HG02981 (cell line): Measurements from ENCODE around the gene OR4A16.

Experiments used
- ATAC-seq: cut with Tn5 transposase; IDR thresholded peaks from one replicate; pipeline ENCODE4 v1.9.1; 2021; ENCODE audit warnings: mild to moderate bottlenecking, moderate library complexity; ENCODE audit not compliant: unreplicated experiment

OR4A16 gene

GRCh38 chr11:55342901-55343300, at the start of gene OR4A16:
Gene OR4A16, plus strand, starts transcription at chr11:55343201. Its CDS starts 0 bp downstream, at chr11:55343201.
- ATAC-seq: no peak

- no peak for ATAC-seq
These were observed 18.5 kb upstream of the OR4A16 start for GRCh38 chr11:55324500-55324899.

GRCh38 chr11:55345306-55345705, 2.3 kb downstream of the OR4A16 start:
- no peak for ATAC-seq

- ATAC-seq: no peak
These were observed 6.0 kb downstream of the OR4A16 start for GRCh38 chr11:55349032-55349431.

GRCh38 chr11:55357560-55358184, 14.7 kb downstream of the OR4A16 start:
- ATAC-seq: no peak

- no peak for ATAC-seq
These were observed 24.7 kb downstream of the OR4A16 start, which contains the start of gene OR4A15 for GRCh38 chr11:55367674-55368073. Gene OR4A15, plus strand, starts transcription at chr11:55367974. Its CDS starts 0 bp downstream, at chr11:55367974.
